MG63 (cell line): ENCODE results near the gene PRELID2. TPM values are rescaled to one million over a fixed set of nuclear protein-coding genes. Genes with fewer than 3 reads are reported as not detected.
"Not testable (repeated sequence)": the region's sequence is repeated elsewhere in the genome, so short reads cannot be mapped to it uniquely, and the experiment has no call there.

ENCODE experiments used
- DNase-seq: peaks from one replicate; pipeline ENCODE4 v3.0.0-alpha.2; 2020
- H3K27me3 ChIP-seq: fragments of 250-450 bp; sonication (Bioruptor Pico); 2 replicates; pipeline ENCODE4 v1.5.1; 2020; ENCODE audit warnings: mild to moderate bottlenecking, moderate library complexity
- H3K36me3 ChIP-seq: fragments of 250-450 bp; sonication (Bioruptor Pico); 2 replicates; pipeline ENCODE4 v1.5.1; 2020; ENCODE audit warnings: mild to moderate bottlenecking, moderate library complexity
- H3K4me3 ChIP-seq: fragments of 250-450 bp; sonication (Bioruptor Pico); 2 replicates; pipeline ENCODE4 v1.5.1; 2020; ENCODE audit warnings: mild to moderate bottlenecking, moderate library complexity
- H3K9me3 ChIP-seq: fragments of 250-450 bp; sonication (Bioruptor Pico); 2 replicates; pipeline ENCODE4 v1.5.1; 2020; ENCODE audit warnings: mild to moderate bottlenecking, moderate library complexity
- total RNA-seq: library from RNA; depleted of rRNA; stranded (reverse); fragments of >200 nt; shearing (Covaris generic); gene quantifications from 2 replicates; pipeline ENCODE4 v1.2.3, GENCODE V29; 2014; ENCODE audit warnings: low replicate concordance

Gene PRELID2
- total RNA-seq, 1 experiment from 2014 or later: 18.4 TPM

DNA sequence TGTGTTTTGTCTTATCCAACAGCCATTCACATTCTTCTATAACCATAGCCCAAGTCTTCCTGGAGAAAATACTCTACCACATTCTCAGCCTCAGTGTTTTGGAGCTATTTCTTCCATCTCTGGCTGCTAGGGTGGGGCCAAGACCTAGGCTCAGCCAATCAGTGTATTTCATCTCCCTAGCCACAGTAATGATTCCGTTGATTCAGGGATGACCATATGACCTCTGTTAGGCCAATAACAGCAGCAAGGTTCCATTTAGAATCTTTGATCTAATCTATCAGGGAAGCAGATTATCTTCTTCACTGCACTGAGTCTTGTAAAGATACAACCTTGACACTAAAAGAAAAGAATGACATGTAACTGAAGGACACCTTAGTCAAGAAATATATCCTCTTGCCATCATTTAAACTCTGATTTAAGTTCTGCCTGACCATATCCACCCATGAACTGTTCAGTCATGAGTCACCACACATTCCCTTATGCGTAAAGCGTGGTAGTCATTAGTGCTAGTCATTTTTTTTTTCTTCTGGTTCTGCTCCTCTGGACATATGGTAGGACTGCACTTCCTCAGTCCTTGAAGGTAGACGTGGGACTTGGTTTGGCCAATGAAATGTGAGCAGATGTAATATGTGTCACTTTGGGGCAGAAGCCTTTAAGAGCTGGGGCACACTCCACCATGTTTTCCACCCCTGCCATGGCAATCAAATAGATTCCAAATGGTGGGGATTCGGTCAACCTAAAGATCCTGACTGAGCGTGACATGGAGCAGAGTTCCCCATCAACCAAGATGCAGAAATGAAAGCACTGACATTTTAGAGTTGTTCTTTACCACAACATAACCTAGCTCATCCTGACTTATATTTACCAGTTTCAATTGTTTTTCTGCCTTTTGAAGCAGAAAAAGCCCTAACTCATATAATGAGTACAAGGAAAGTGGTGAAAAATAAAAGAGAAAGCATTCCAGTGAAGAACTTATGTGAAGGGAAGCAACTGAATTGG lies 12.7 kb upstream of the PRELID2 start:
- H3K36me3 ChIP-seq: no peaks in the 10 kb centered on the region
- H3K9me3 ChIP-seq: no peaks in the 10 kb centered on the region; the same call in 1 of the 2 replicates
- no peak overlapping the region for H3K4me3 ChIP-seq
- no peaks in the 10 kb centered on the region for H3K27me3 ChIP-seq
- DNase-seq: peak; percentile 28

DNA sequence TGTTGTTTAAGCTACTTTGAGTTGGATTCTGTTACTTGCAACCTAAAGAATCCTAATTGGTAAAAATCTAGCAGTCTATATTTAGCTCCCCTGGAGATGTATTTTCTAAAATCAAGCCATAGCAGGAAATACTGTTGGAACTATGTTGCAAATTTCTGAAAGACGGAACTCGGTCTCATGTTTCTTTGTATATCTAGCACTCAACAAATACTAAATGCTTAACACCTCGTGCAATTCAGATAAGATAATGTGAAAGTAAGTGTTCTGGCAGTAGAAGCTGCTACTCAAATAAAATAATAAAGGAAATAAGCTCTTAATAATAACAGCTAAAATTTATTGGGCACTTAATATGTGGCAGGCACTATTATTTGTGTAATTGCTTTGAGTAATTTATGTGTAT lies 10.9 kb upstream of the PRELID2 start:
- H3K4me3 ChIP-seq: no peak overlapping the region
- no peaks in the 10 kb centered on the region for H3K36me3 ChIP-seq
- no peaks in the 10 kb centered on the region for H3K27me3 ChIP-seq
- no peak for DNase-seq
- no peaks in the 10 kb centered on the region; the same call in 1 of the 2 replicates for H3K9me3 ChIP-seq

DNA sequence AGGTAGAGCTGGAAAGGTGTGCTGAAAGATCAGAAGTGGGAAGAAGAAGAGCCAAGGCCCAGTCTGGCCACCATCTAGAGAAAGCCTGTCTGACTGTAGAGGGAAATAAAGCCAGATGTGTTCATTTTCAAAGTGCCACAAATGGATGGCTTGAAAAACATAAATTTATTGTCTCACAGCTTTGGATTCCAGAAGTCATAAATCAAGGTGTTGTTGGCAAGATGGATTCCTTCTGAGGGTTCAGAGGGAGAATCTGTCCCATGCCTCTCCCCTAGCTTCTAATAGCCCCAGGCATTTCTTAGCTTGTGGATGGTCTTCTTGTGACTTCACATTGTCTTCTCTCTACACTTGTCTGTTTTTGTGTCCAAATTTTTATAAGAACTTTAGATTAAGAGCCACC lies 6.2 kb upstream of the PRELID2 start:
- no peaks in the 10 kb centered on the region; the same call in 1 of the 2 replicates for H3K9me3 ChIP-seq
- no peaks in the 10 kb centered on the region for H3K36me3 ChIP-seq
- H3K27me3 ChIP-seq: no peaks in the 10 kb centered on the region
- no peak for DNase-seq
- H3K4me3 ChIP-seq: no peak overlapping the region

DNA sequence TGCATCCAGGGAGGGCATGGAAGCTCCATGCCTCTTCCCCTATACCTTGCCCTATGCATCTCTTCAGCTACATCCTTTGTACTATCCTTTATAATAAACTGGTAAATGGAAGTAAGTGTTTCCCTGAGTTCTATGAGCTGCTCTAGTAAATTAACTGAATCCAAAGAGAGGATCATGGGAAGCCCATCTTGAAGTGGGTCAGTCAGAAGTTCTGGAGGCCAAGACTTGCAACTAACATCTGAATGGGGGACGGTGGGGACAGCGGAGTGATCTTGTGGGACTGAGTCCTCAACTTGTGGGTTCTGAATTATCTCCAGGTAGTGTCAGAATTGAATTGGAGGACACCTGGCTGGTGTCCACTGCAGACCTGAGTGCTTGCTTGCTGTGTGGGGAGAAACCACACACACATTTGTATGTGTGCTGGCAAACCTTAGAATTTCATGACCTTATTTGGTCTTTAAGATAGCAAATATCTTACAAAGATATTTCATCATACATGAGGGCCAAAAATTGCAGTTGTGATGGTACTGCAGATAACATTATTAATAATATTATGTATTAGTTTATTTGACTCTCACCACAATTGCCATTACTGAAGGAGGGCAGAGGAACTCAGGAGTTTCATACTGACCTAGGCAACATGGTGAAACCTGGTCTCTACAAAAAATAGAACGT lies 5.5 kb upstream of the PRELID2 start:
- Histone ChIP-seq H3K27me3 (no peaks in the 10 kb centered on the region), H3K9me3 (no peaks in the 10 kb centered on the region), H3K36me3 (no peaks in the 10 kb centered on the region), H3K4me3 (no peak overlapping the region)
- DNase-seq: no peak

DNA sequence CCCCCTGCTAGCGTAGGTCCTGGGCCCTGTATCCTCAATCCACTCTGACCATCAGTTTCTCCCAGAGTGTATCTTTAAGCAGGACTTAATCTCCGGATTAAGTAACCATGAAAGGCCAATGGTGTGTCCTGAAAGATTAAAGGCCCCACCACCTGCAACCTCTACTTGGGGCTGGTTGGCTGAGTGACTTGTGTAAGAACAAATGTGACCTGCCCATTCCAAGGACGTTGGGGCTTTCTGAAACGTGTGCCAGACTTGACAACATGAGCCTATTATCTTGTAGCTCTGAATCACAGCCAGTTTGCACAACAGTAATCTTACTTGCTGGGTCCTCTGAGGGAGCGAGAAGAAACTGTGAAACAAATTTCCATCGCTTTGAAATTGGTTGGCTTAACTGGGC lies 3.1 kb upstream of the PRELID2 start:
- DNase-seq: no peak
- no peaks in the 10 kb centered on the region for H3K36me3 ChIP-seq
- no peak overlapping the region for H3K4me3 ChIP-seq
- H3K27me3 ChIP-seq: no peaks in the 10 kb centered on the region
- H3K9me3 ChIP-seq: no peaks in the 10 kb centered on the region

DNA sequence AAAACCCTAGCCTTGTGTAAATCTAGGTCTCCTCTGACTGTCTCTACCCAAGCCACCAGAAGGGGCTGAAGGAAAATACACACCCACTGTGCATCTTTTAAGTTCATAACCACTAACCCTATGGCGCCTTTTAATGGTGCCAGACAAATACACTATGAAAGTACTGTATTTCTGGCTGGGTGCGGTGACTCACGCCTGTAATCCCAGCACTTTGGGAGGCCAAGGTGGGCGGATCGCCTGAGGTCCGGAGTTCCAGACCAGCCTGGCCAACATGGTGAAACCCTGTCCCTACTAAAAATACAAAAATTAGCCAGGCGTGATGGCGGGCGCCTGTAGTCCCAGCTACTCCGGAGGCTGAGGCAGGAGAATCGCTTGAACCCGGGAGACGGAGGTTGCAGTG lies 1.1 kb upstream of the PRELID2 start:
- DNase-seq: peak; percentile 71
- peak overlapping the region; percentile 68 for H3K4me3 ChIP-seq
- H3K36me3 ChIP-seq, H3K27me3 ChIP-seq, H3K9me3 ChIP-seq: not testable (repeated sequence)

DNA sequence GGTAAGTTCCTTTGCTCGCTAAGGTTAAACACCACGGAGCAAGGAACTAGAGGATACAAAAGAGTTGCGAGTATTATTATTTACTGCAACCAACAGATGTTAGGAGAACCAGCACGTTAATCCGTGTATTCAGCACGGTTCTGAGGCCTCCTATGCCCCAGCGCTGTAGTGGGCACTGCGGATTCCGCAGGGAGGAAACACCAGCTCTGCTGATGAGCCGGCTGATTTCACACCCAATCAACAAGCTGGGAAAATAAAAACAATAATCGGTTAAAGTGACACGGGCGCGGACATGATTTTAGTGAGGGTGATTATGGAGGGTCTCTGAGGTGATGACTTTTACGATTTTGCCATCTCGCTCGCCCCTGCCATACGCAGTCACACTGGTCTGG lies 702 bp upstream of the PRELID2 start:
- H3K36me3 ChIP-seq: no peaks in the 10 kb centered on the region
- H3K4me3 ChIP-seq: peak overlapping the region; percentile 68
- DNase-seq: peak; percentile 41
- H3K9me3 ChIP-seq: no peaks in the 10 kb centered on the region
- no peaks in the 10 kb centered on the region for H3K27me3 ChIP-seq

DNA sequence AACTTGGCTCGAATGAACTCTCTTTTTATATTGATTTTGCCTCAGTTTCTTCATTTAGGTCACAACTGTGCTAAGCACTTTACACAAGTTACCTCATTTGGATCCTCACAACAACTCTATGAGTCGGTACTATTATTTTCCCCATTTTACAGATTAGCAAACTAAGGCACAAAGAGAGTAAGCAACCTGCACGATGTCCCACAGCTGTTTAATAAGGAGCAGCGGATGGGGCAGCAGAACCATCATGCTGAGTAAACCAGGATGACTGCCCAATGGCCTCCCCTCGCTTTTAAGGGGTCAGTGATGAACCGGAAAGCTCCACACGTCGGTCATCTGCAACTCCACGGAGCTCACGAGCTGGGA lies 607 bp downstream of the PRELID2 start:
- Histone ChIP-seq H3K9me3 (no peaks in the 10 kb centered on the region), H3K4me3 (peak overlapping the region; percentile 68), H3K27me3 (no peaks in the 10 kb centered on the region), H3K36me3 (no peaks in the 10 kb centered on the region)
- DNase-seq: no peak

DNA sequence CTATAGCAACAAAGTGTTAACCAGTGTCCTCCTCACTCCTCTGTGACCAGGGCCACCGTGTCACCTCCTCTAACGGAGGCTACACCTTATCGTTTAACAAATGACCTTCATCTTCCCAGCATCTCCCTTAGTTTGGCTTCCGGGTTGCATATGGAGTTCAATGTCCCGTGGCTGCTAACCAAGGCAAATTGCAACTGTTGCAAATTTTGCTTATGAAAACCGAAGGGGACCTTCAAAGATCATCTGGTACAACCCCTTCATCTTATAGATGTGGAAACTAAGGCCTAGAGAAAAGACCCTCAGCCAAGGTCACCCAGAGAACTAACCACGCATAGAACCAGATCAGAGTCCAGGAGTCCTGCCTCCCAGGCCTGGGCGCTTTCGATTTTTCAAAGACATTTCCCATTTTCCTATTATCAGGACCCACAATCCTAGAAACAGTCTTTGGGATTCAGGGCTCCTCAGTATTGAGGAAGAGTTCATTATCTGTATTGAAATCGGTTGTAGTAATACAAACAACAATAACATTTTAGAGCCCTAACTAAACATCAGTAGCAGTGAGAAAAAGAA lies 1.4 kb downstream of the PRELID2 start:
- H3K36me3 ChIP-seq: no peaks in the 10 kb centered on the region
- no peak for DNase-seq
- H3K27me3 ChIP-seq: no peaks in the 10 kb centered on the region
- no peaks in the 10 kb centered on the region for H3K9me3 ChIP-seq
- H3K4me3 ChIP-seq: no peak overlapping the region; the same call in 1 of the 2 replicates

DNA sequence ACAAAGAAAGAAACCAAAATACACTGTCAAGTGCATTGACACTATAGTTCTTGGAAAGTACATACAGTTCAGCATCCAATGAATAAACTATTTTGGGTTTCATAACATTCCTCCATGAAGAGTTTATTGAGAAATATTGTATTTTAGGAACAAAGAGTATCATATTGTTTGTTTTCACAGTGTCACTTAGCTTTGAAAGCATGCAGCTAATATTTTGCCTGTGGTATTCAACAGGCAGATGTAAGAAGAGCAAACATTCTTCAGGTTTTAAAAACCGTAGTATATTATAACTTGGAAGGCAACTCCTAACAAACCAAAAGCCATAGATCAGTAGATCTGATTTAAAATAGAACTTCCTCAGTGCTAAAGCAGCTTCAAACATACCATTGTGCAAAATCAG lies 4.5 kb downstream of the PRELID2 start:
- no peak overlapping the region for H3K4me3 ChIP-seq
- no peaks in the 10 kb centered on the region for H3K27me3 ChIP-seq
- no peaks in the 10 kb centered on the region for H3K9me3 ChIP-seq
- no peak for DNase-seq
- no peaks in the 10 kb centered on the region for H3K36me3 ChIP-seq

DNA sequence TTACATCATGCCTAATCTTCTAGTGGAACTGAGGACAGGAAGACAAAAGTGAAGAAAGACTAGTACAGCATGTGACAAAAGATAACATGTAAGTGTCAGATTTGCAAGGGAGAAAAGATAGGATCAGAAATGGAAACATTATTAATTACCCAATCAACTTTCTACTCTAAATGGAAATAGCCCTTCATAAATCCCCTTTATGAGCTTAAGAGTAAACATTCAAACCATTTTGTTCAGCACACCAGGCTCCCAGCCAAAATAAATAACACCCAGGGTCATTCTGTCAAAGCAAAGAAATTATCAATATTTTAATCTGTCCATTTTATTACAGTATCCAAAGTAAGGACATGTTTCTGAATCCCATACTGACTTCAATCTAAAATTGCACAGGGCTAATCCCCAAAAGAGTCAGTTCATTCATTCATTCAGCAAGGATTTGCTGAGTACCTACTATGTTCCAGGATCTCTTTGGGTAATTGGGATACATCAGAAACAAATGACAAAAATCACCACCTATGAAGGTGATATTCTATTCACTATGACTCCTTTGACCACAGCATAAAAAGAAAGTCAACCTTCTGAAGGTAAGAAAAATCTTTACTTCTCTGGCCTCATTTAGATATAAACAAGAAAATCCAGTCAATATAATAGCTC lies 5.3 kb downstream of the PRELID2 start:
- Histone ChIP-seq H3K9me3 (no peaks in the 10 kb centered on the region), H3K36me3 (no peaks in the 10 kb centered on the region), H3K4me3 (no peak overlapping the region), H3K27me3 (no peaks in the 10 kb centered on the region)
- DNase-seq: no peak

DNA sequence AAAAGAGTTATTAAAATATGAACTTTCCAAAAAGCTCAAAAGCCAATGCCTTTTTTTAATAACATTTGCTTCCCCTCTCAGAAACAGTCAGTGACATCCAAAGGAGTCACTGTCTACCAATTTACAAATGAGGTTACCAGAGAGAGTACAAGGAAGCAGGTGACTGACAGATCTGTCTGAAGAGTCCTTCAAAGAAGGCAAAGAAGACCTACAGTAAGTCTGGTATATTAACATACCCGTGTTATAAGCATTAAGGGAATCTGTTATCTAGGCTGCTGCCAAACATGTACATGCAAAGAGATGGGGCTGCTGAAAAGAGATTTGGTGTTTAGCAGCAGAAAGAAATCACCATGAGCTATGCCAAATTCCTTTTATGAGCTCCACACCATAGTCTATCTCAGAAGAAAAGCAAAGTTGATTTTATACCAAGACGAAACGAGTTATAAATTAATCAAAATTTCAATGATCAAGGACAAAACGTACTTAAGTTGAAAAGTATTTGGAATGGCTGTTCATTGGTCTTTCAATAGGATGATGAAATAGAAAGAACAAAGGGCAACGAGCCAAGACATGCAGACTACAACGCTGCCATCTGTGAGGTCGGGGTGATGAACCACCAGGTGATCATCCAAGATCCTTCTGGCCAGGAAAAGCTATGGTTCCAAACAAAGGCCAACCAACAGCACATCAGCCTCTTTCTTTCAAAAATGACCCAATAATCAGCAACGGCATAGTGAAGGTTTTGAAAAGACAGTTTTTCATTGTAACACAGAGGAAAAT lies 8.1 kb downstream of the PRELID2 start:
- H3K36me3 ChIP-seq: no peaks in the 10 kb centered on the region
- no peak for DNase-seq

DNA sequence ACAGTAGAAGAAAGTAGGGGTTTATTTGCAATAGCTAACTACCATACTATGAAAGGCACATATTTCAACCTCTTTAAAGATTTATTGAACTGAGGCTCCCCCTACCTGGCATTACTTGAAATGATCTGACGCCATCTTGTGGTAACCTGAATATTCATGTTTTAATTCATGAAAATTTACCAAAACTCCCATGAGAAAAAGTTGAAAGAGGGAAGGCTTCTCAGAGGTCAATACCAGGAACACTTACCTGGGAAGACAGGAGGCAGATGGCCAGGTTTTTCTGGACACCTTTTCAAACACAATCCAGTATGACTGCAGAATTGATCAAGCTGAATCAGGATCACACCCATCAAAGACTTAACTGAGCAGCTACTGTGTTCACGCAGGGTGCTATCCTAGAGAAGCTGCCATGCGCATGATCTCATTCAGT lies 9.4 kb downstream of the PRELID2 start:
- Histone ChIP-seq H3K27me3 (no peaks in the 10 kb centered on the region), H3K9me3 (no peaks in the 10 kb centered on the region), H3K36me3 (no peaks in the 10 kb centered on the region), H3K4me3 (no peak overlapping the region)
- no peak for DNase-seq

More for the DNA sequence above, 8.1 kb downstream of the PRELID2 start:
- Histone ChIP-seq H3K4me3 (no peak overlapping the region), H3K9me3 (no peaks in the 10 kb centered on the region), H3K27me3 (no peaks in the 10 kb centered on the region)

DNA sequence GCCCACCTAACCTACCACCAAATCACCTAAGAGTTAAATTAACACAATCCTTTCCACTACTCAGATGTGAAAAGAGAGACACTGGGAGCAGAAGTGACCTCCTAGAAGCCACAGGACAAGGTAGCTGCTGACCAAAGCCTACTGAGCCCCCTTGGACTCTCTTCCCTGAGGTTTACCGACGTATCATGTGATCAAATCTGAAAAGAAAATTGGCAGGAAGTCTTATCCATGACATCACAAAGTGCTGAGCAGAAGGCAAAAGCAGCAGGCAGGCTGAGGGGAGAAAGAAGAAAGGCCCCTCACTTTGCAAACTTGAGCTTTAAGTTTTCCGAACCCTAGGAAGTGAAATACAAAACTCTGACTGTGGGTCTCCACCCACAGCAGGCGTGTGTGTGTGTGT lies 11.1 kb downstream of the PRELID2 start:
- DNase-seq: no peak
- Histone ChIP-seq H3K9me3 (no peaks in the 10 kb centered on the region), H3K27me3 (no peaks in the 10 kb centered on the region), H3K36me3 (no peaks in the 10 kb centered on the region), H3K4me3 (no peak overlapping the region)

DNA sequence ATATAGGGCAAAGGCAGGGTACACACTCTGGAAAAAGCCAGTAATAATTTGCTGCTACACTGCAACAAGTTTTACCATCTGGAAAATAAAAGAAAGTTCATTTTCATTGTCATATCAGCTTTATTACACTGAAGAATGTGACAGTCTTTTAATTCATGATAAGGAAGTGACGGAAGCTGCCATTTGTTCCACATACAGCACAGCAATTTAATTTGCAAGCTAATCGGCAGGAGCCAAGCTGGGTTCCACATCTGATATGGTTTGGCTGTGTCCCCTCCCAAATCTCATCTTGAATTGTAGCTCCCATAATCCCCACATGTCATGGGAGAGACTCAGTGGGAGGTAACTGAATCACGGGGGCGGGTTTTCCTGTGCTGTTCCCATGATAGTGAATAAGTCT lies 16.5 kb downstream of the PRELID2 start:
- Histone ChIP-seq H3K4me3 (no peak overlapping the region), H3K36me3 (no peaks in the 10 kb centered on the region), H3K27me3 (no peaks in the 10 kb centered on the region), H3K9me3 (no peaks in the 10 kb centered on the region)
- DNase-seq: no peak

DNA sequence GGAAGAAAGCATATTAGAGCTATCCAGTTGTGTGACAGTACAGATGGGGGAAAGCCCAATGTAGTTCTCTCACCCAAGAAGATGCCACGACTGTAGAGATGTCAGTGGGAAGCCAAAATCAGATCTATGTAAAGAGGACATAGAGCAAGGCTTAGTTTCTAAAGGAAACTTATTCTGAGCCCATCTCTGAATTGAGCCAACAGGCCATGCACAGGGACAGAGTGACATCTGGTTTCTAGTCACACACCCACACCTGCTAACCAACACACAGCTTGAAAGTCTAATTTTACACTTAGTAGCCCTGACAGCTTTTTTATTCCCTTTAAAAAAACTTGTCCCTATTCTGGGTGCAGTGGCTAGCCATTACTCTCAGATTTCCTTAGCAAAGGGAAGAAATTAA lies 22.3 kb downstream of the PRELID2 start:
- H3K36me3 ChIP-seq: no peaks in the 10 kb centered on the region
- no peaks in the 10 kb centered on the region for H3K9me3 ChIP-seq
- H3K27me3 ChIP-seq: no peaks in the 10 kb centered on the region
- DNase-seq: no peak
- no peak overlapping the region for H3K4me3 ChIP-seq
